ENCODE data around the gene GCC1.
"Not testable (repeated sequence)": the region's sequence is repeated elsewhere in the genome, so short reads cannot be mapped to it uniquely, and the experiment has no call there.

GCC1 gene

GRCh38 chr7:127588697-127589482 is 3.5 kb upstream of the GCC1 start:
- peak; percentile 32 for DNase-seq

- peak; percentile 91 for DNase-seq
These were observed 2.8 kb upstream of the GCC1 start, which contains the start of gene ARF5 for GRCh38 chr7:127588019-127588696. Gene ARF5 (plus strand): TSS chr7:127588411. CDS start chr7:127588499, 88 bp downstream.

GRCh38 chr7:127587663-127588018 is 2.2 kb upstream of the GCC1 start:
- no peak for DNase-seq

- no peak for DNase-seq
These were observed 950 bp upstream of the GCC1 start for GRCh38 chr7:127586346-127586745.

- no peak for DNase-seq
These were observed 750 bp downstream of the GCC1 start for GRCh38 chr7:127584648-127585043.

- DNase-seq: no peak
These were observed 3.0 kb downstream of the GCC1 start for GRCh38 chr7:127582361-127582760.

GRCh38 chr7:127581716-127582115 is 3.7 kb downstream of the GCC1 start:
- no peak for DNase-seq

- DNase-seq: no peak
These were observed 4.8 kb downstream of the GCC1 start for GRCh38 chr7:127580612-127581011.

- no peak for DNase-seq
These were observed 6.6 kb downstream of the GCC1 start for GRCh38 chr7:127578711-127579275.

- no peak for DNase-seq
These were observed 7.2 kb downstream of the GCC1 start for GRCh38 chr7:127578036-127578684.

GRCh38 chr7:127571741-127572505 is 13.5 kb downstream of the GCC1 start:
- no peak for DNase-seq

GRCh38 chr7:127568034-127568433 is 17.4 kb downstream of the GCC1 start:
- not testable (repeated sequence) for DNase-seq

GRCh38 chr7:127566242-127566641 is 19.2 kb downstream of the GCC1 start:
- no peak for DNase-seq

- no peak for DNase-seq
These were observed 27.6 kb downstream of the GCC1 start for GRCh38 chr7:127557803-127558202.

- DNase-seq: no peak
These were observed 29.0 kb downstream of the GCC1 start for GRCh38 chr7:127556404-127556803.

GRCh38 chr7:127551941-127552340 is 33.5 kb downstream of the GCC1 start:
- no peak for DNase-seq

GRCh38 chr7:127550247-127550646 is 35.1 kb downstream of the GCC1 start:
- no peak for DNase-seq

GRCh38 chr7:127546313-127546712 is 39.1 kb downstream of the GCC1 start:
- DNase-seq: no peak

GRCh38 chr7:127541548-127541947 is 43.8 kb downstream of the GCC1 start:
- no peak for DNase-seq

- not testable (repeated sequence) for DNase-seq
These were observed 44.9 kb downstream of the GCC1 start for GRCh38 chr7:127540461-127540860.

GRCh38 chr7:127539116-127539515 is 46.3 kb downstream of the GCC1 start:
- no peak for DNase-seq

GRCh38 chr7:127536741-127537140 is 48.7 kb downstream of the GCC1 start:
- DNase-seq: no peak

- DNase-seq: no peak
These were observed 49.1 kb downstream of the GCC1 start for GRCh38 chr7:127536394-127536691.

Data from CD4-positive, alpha-beta T cell treated with Interleukin-21 for 1 hour (primary cell).